Muscle of back (tissue), 11 donors: ENCODE measurements around the gene PLPPR1. TPM values are rescaled to one million over a fixed set of nuclear protein-coding genes. Genes with fewer than 3 reads are reported as not detected.
"Not testable (repeated sequence)": the region's sequence is repeated elsewhere in the genome, so short reads cannot be mapped to it uniquely, and the experiment has no call there.

Experiments
- DNase-seq, 3 donors: peaks; one replicate each; pipeline versions ENCODE4 v3.0.0 to v3.0.0-alpha.2; 2013
- polyA plus RNA-seq, 10 donors: library from polyadenylated mRNA; unstranded; fragments of 120-200 nt; gene quantifications; one replicate each; pipeline ENCODE4 v1.2.1, GENCODE V29; 2013; ENCODE audit not compliant: insufficient read length in 10 of 10

PLPPR1 gene
- polyA plus RNA-seq, 10 donors, result 2.4 to 6.7 (median 4.2) TPM

DNA sequence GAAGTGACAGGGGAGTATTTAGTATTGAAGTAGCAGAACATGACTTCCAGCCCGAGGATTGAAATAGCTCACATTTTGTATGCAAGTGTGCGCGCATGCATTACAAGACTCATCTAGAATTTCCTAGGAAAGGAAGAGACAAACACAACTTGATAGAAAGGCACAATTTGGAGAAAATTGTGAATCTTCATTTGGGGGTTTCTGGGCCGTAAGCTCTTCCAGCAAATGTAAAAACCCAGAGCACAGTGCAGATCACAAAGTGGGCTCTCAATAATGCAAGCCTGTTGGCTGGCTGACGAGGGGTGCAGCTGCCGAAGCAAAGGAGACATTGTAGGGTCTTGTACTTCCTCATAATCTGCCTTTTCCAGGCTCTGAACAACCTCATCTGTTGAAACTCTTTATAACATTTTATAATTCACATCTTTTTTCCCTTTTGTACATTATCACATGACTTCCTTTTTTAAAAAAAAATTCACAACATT, 247.3 kb downstream of the PLPPR1 start:
- DNase-seq, result no peak

DNA sequence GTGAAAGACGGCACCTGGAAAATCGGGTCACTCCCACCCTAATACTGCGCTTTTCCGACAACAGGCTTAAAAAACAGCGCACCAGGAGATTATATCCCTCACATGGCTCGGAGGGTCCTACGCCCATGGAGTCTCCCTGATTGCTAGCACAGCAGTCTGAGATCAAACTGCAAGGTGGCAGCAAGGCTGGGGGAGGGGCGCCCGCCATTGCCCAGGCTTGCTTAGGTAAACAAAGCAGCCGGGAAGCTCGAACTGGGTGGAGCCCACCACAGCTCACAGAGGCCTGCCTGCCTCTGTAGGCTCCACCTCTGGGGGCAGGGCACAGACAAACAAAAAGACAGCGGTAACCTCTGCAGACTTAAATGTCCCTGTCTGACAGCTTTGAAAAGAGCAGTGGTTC, 262.5 kb downstream of the PLPPR1 start:
- not testable (repeated sequence) for DNase-seq

DNA sequence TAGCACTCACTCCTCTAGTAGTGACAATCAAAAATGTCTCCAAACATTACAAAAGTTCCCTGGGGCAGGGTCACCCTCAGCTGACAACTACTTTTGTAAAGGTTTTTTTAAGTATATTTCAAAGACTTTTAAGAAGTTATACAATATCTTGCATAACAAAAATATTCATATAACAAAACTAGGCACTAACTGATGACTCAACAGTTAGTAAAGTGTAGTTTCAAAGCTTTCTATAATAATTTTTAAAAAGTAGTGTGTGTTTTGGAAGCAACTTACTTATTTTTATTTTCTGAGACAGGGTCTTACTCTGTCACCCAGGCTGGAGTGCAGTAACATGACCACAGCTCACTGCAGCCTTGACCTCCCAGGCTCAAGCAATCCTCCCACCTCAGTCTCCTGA, 271.4 kb downstream of the PLPPR1 start:
- DNase-seq, result no peak

DNA sequence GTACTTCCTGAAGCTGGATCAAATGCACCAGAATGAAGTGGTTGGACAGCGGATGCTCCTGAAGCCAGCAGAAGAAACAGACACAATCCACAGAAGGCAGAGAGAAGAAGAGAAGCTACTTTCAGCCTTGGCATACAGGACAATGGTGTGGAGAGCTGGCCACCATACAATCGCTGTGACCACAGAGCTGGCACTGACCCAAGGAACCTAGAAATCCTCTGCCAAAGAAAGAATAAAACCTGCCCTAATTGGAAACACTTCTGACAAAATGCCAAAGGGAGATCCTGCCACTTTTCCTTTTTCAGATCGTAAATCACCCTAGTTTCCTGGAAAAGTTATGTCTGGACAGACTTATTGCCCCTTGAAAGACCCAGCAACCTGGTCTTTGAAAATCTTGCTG, 278.5 kb downstream of the PLPPR1 start:
- DNase-seq, result no peak

DNA sequence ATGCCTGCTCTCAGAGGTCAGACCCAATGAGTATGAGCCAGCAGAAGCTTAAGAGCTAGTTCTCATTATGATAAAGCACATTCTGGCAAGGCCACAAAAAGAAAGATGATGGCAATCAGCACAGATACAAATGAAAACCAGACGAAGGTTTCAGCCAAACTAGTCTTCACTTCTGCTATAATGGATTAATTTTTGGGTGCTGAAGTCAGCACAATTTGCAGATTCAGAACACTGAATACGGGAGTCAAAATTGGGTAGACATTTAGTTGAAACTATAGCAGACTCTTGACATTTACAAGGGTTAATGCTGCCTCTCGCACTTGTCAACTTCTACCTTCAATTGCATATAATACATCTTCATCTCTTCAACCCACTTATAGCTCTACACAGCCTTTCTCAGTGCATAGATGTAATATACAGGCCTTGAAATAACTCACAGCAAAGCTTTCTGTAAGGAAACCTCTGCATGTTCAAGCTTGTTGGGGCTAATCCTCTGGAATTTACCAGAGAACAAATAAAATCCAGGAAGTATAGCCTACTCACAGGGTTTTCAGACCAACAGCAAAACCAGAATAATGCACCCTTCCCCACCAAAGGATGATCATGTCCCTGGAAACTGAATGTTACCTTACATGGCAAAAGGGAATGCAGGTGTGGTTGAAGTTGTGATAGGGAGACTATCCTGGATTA, 279.1 kb downstream of the PLPPR1 start:
- no peak for DNase-seq

GRCh38 chr9:101309139-101309538, 280.6 kb downstream of the PLPPR1 start:
- no peak for DNase-seq

DNA sequence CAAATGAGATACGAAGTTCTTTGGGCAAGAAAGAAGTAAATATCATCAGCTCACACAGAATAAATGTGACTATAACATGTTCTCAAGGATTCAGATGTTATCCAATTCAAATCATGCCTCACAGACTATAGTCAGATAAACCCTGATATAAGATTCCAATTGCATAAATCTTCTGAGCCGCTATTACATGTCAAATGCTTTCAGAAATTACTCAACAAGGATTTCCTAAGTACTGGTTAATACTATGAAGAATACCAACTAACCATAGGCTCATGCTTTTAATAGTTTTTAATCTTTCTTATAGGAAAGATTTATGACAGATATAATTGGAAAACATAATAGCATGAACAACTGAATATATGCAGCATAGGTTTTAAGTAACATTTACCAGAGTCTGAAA, 282.7 kb downstream of the PLPPR1 start:
- DNase-seq, result no peak

- DNase-seq, result peak; percentile 70 to 81 (median 80)
These were observed 283.4 kb downstream of the PLPPR1 start for GRCh38 chr9:101311758-101312420.

DNA sequence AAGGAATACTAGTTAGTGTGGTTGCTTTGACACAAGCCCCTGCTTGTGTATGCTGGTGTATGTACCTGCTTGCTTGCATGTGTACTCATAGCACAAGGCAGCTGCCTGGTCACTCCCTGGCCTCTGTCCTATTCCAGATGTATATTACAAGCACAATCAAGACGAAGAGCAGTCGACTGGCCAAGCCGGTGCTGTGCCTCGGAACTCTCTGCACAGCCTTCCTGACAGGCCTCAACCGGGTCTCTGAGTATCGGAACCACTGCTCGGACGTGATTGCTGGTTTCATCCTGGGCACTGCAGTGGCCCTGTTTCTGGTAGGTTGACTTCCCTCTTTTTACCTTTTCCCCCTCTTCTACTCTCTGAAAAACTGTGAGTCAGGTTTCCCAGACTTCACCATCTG, 284.1 kb downstream of the PLPPR1 start:
- no peak for DNase-seq

GRCh38 chr9:101315112-101315450, 286.6 kb downstream of the PLPPR1 start:
- DNase-seq, result no peak

- DNase-seq, result no peak
These were observed 289.2 kb downstream of the PLPPR1 start for GRCh38 chr9:101317735-101318134.

- no peak for DNase-seq
These were observed 294.6 kb downstream of the PLPPR1 start for GRCh38 chr9:101323129-101323528.

- no peak for DNase-seq
These were observed 295.8 kb downstream of the PLPPR1 start for GRCh38 chr9:101324245-101324804.

GRCh38 chr9:101325053-101325452, 296.5 kb downstream of the PLPPR1 start:
- DNase-seq, result no peak

- no peak for DNase-seq
These were observed 297.5 kb downstream of the PLPPR1 start for GRCh38 chr9:101326035-101326434.

- DNase-seq, result no peak
These were observed 298.0 kb downstream of the PLPPR1 start for GRCh38 chr9:101326501-101326900.

GRCh38 chr9:101327422-101327909, 298.9 kb downstream of the PLPPR1 start:
- DNase-seq, result not testable (repeated sequence)

DNA sequence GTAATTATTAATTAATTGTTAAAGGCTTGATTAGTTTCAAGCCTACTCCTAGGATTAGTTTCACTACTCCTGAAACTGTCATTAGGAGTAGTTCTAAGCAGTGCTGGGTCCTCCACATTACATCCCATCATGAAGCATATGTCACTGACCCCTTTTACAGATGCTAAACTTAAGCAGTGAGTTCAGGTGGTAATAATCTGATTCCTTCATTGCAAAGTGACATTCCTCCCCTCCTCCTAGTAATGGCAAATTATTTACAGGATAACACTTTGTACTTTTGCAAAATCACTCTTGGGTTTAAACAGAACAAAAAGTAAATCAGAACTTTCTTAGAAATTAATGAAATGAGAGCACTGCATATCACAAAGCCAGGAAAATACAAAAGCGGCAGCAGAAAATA, 303.8 kb downstream of the PLPPR1 start:
- no peak for DNase-seq

DNA sequence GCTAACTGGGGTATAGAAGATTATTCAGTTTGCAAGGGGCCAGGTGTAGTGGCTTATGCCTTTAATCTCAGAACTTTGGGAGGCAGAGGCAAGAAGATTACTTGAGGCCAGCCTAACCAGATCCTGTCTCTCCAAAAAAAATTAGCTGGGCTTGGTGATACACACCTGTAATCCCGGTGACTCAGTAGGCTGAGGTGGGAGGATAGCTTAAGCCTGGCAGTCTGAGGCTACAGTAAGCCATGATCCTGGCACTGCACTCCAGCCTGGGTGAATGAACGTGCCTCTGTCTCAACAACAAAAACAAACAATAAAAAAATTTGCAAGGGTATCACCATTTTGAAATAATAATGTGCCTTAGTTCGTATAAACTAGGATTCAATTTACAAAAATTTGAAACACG, 305.0 kb downstream of the PLPPR1 start:
- no peak for DNase-seq

DNA sequence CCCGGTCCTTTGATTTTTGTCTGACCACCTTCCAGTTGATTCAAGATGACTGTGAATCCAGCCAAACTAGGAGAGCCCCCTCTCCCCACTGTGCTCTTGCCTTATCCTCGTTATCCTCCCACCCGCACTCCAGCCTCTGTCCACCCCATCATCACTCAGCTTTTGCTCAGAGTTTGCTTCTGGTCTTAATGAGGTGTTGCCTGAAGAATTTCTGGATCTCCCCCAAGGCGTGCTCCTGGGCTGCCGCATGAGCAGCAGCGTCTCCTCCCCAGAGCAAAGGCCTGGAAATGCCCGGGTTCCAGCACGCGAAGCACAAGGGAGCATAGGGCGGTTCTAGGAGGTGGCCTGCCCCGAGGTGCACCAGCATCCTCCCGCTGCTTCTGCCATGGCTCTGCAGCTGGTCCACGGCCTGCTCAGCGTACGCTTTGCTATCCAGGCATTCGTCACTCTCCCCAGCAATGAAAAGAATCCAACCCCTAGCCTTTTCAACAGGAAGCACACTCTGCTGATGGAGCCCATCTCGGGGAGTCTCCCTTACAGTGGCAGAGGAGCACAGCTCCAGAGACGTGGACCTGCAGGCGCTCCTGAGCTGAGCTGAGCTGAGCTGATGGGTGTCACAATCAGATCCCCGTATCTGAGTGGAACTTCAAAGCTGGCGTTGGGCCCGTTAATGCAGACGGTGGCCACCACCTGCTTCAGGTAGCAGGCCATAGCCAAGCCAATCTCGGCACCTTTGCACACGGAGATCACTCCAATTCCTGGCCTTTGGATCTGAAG, 305.6 kb downstream of the PLPPR1 start:
- DNase-seq, result no peak

DNA sequence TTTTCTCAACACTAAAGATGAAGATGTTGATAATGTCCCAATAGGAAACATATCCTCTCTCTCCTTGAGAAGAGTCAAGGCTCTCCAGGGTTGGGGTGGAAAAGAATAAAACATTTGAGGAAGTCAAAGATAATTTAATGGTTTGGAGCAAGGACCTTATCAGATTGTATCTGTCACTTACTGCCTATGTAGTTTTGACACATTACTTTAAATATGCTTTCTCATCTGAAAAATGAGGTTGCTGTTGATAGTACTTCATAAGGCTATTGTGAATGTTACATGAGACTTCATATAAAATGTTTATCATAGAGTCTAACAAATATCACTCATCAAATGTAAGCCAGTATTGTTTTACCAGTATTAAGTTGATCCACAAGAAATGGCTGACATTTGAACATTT, 307.6 kb downstream of the PLPPR1 start:
- no peak for DNase-seq

DNA sequence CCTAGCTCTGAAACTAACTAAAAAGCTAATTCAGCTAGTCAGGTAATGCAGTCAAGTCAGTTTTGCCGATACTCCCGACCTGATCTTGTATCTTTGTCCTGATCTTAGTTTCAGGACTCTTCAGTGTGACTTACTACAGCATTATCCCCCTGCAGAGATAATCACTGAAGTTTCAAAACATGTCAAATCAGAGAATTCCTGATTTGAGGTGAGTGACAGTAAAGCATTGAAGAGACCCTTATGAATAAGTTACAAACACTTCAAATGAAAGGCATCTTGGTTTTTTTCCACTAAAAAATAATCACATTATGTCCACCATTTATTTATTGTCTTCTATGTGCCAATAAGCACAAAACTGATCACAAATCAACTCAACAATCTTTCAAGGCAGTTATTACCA, 308.7 kb downstream of the PLPPR1 start:
- DNase-seq, result no peak
